Activated CD8-positive, alpha-beta T cell treated with anti-CD3 and anti-CD28 coated beads for 36 hours (primary cell): ENCODE data around the gene MYO18A. TPM values are rescaled to one million over a fixed set of nuclear protein-coding genes. Genes with fewer than 3 reads are reported as not detected.

ENCODE experiments used
- ATAC-seq: fragments of 200-7000 bp; cut with Tn5 transposase; one replicate; pipeline ENCODE4 v1.10.0; 2021; ENCODE audit warnings: mild to moderate bottlenecking, moderate library complexity
- CTCF ChIA-PET: fragments of 350-600 bp; sonication (Branson Sonifier 250); formaldehyde crosslinking; loops from one replicate; lab custom pipeline; 2021; ENCODE audit warnings: antibody characterized with exemption; lab: Charles Lee
- POLR2A ChIA-PET: fragments of 350-600 bp; sonication (Branson Sonifier 250); formaldehyde crosslinking; loops from one replicate; lab custom pipeline; 2021; ENCODE audit warnings: antibody characterized with exemption; lab: Charles Lee
- DNase-seq: peaks from one replicate; pipeline ENCODE4 v3.0.0-alpha.2; 2020
- H3K27ac Mint-ChIP-seq: one replicate; pipeline ENCODE4 v1.8.0; 2021; ENCODE audit warnings: mild to moderate bottlenecking, mixed read lengths
- H3K27me3 Mint-ChIP-seq: one replicate; pipeline ENCODE4 v1.8.0; 2021; ENCODE audit warnings: mixed read lengths
- H3K36me3 Mint-ChIP-seq: one replicate; pipeline ENCODE4 v1.8.0; 2021; ENCODE audit warnings: low read depth, mixed read lengths
- H3K4me1 Mint-ChIP-seq: one replicate; pipeline ENCODE4 v1.8.0; 2021; ENCODE audit warnings: low read depth, mixed read lengths
- H3K4me3 Mint-ChIP-seq: one replicate; pipeline ENCODE4 v1.8.0; 2021; ENCODE audit warnings: mild to moderate bottlenecking, moderate library complexity, mixed read lengths
- H3K9me3 Mint-ChIP-seq: one replicate; pipeline ENCODE4 v1.8.0; 2021; ENCODE audit warnings: mixed read lengths
- CTCF ChIP-seq: fragments of 200-600 bp; IDR thresholded peaks from one replicate; pipeline ENCODE4 v1.8.0; 2022; ENCODE audit warnings: antibody characterized with exemption, mild to moderate bottlenecking
- intact Hi-C: fragments of 100-400 bp; cut with micrococcal nuclease; formaldehyde crosslinking; loops from one replicate; pipeline ENCODE4 v1.10.0; 2022
- total RNA-seq, 2 experiments: library from RNA; stranded (reverse); gene quantifications; one replicate each; pipeline ENCODE4 v1.2.3, GENCODE V29; 2021

Gene MYO18A
- total RNA-seq, 2 experiments from 2014 or later, result 27.5 to 29.4 TPM

DNA sequence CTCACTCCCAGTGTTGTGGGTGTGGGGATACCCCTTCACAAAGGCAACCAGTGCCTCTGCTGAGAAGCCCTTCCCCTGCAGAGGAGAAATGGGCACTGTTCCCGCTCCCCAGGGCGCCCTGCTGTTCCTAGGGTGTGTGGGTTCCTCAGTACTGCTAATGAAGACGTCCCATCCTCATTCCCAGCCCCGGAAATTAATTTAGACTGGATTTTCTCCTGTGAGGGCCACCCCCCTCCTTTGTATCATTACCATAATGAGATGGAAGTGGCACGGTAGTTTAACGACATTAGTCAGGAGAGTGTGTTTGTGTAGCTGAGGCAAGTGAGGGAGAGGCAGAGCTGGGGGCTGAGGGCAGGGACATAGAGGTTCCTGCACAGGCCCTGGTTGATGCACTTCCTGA lies 84.1 kb downstream of the MYO18A start:
- Mint-ChIP-seq H3K27ac (no peak overlapping the region), H3K27me3 (no peaks in the 10 kb centered on the region), H3K4me1 (peaks cover 11% of the 10 kb centered on the region), H3K4me3 (no peak overlapping the region), H3K36me3 (no peaks in the 10 kb centered on the region), H3K9me3 (no peaks in the 10 kb centered on the region)
- intact Hi-C loops, result no loop called here
- no peak for TF ChIP-seq CTCF
- ChIA-PET POLR2A (no interaction called here), CTCF (interaction anchor here (1.0 kb wide), 1 partner anchor 45 kb away, joined by 3 read pairs; no protein-coding TSS in a partner anchor)
- ATAC-seq (no peak), DNase-seq (no peak)

DNA sequence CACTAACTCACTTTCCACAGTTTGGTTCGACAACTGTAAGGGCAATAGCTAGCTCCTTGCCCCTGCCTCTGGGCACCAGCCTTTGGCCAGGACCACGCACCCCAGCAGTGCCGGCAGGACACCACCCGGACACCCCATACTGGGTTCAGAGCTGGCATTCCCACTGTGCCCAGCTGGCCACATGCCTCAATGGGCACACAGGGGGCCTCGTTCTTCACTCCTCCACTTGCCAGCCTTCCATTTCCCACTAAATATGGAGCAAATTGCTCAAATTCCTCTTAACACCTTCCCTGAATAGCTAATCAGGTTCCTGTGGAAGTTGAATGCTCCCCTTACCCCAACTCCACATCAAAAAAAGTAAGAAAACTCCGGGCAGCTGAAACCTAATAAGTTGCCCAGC lies 84.8 kb downstream of the MYO18A start:
- no peaks in the 10 kb centered on the region for H3K36me3 Mint-ChIP-seq
- intact Hi-C loops, result no loop called here
- ATAC-seq, result no peak
- no peaks in the 10 kb centered on the region for H3K27me3 Mint-ChIP-seq
- H3K4me1 Mint-ChIP-seq, result peaks cover 10% of the 10 kb centered on the region
- DNase-seq, result no peak
- H3K27ac Mint-ChIP-seq, result no peak overlapping the region
- H3K9me3 Mint-ChIP-seq, result no peaks in the 10 kb centered on the region
- POLR2A ChIA-PET, result no interaction called here
- CTCF ChIA-PET, result interaction anchor here (1.0 to 1.3 kb wide), 2 partner anchors 45 to 142 kb away, joined by 3 read pairs; no protein-coding TSS in a partner anchor
- no peak for TF ChIP-seq CTCF
- H3K4me3 Mint-ChIP-seq, result no peak overlapping the region

DNA sequence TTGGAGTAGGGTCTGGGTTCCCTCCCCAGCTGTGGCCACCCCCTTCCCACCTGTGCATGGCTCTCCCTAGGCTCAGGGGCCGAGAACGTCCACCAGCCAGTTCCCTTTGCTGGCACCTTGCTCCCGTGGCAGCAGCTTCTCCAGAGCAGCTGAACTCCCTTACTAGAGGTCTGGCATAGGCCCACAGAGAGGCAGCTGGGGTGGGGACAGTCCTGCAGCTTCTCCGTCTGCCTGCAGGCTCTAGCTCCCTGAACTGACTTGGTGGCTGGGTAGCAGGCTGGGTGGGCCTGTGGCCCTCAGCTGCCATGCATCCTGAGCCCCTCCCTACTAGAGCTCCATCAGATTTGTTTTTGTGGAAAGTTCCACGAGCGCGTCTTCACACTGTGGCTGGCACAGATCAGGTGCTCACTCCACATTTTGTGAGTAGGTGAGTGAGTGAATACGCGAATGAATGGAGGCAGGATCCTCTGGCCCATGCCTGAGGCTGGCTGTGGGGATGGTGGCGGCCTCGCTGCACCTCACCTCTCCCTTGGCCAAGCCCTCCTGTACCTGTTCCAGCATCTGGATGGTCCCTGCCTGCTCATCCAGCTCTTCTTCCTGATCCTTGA lies 86.0 kb downstream of the MYO18A start:
- no peak overlapping the region for H3K27ac Mint-ChIP-seq
- no peak overlapping the region for H3K4me3 Mint-ChIP-seq
- H3K36me3 Mint-ChIP-seq, result no peaks in the 10 kb centered on the region
- DNase-seq (no peak), ATAC-seq (no peak)
- H3K27me3 Mint-ChIP-seq, result no peaks in the 10 kb centered on the region
- no peaks in the 10 kb centered on the region for H3K9me3 Mint-ChIP-seq
- ChIA-PET POLR2A (interaction anchor here (0.7 kb wide), 1 partner anchor 73 kb away, joined by 3 read pairs; no protein-coding TSS in a partner anchor), CTCF (interaction anchor here (1.2 to 5.7 kb wide), 4 partner anchors 17 to 141 kb away, joined by 3 to 33 read pairs (median 5); no protein-coding TSS in a partner anchor)
- no peaks in the 10 kb centered on the region for H3K4me1 Mint-ChIP-seq
- TF ChIP-seq CTCF, result no peak
- intact Hi-C loops, result no loop called here

DNA sequence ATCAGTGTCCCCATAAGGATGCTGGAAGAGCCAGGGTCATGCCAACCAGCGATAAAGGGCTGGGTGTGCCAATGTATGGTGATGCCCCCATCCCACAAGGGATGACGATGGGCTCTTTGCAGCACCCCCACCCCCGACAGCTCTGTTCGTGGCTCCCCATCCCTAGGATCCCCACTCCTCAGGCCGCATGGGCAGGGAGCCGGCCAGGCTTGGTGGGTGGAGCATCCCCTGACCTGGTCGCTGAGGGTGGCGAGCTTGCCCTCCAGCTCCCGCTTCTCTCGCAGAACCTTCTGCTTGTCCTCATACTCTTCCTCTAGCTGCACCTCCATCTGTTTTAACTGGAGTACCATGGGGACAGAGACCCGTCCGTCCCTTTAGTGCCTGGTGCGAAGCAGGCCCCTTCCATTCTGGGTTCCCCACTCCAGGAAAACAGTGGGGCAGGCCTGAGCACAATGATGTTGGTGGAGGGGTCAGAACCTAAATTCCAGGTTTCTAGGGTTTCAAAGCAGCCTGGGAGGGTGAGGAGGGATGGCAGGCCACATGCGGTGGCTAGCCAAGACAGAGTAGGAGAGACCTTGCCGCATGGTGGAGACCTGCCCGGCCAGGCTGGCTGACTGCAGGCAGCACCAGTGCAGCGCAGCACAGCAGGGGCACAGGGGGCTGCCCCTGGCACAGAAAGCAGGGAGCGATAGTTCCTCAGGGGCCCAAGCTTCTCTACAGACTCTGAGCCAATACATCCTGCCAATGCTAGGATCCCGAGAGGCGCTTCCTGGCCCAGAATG lies 86.9 kb downstream of the MYO18A start:
- ChIA-PET POLR2A (interaction anchor here (1.4 kb wide), 1 partner anchor 140 kb away, joined by 5 read pairs; no protein-coding TSS in a partner anchor), CTCF (interaction anchor here (1.4 to 5.7 kb wide), 5 partner anchors 12 to 128 kb away, joined by 5 to 33 read pairs (median 9); no protein-coding TSS in a partner anchor)
- intact Hi-C loops, result no loop called here
- H3K4me1 Mint-ChIP-seq, result no peaks in the 10 kb centered on the region
- ATAC-seq (no peak), DNase-seq (no peak)
- H3K27ac Mint-ChIP-seq, result no peak overlapping the region
- H3K27me3 Mint-ChIP-seq, result no peaks in the 10 kb centered on the region
- peaks cover 3% of the 10 kb centered on the region for H3K36me3 Mint-ChIP-seq
- H3K9me3 Mint-ChIP-seq, result no peaks in the 10 kb centered on the region
- no peak overlapping the region for H3K4me3 Mint-ChIP-seq
- TF ChIP-seq CTCF, result no peak
